Measurements from ENCODE around the gene CLEC1A. TPM values are rescaled to one million over a fixed set of nuclear protein-coding genes. Genes with fewer than 3 reads are reported as not detected.

Gene CLEC1A
- total RNA-seq, 1 donor from 2014 or later, result not detected

GRCh38 chr12:10052193-10052913 is 46.4 kb downstream of the CLEC1A start:
- no peak overlapping the region for H3K27ac Mint-ChIP-seq (ENCODE audit: unreplicated experiment)
- no peak overlapping the region for H3K4me3 Mint-ChIP-seq
- H3K4me1 Mint-ChIP-seq, result no peaks in the 10 kb centered on the region
- no peak for DNase-seq (ENCODE audit: low read depth, low spot score)
- H3K27me3 Mint-ChIP-seq (ENCODE audit: low read depth), result no peaks in the 10 kb centered on the region
- TF ChIP-seq CTCF (conservative IDR thresholded peaks at IDR 0.05), result no peak
- peaks cover 2% of the 10 kb centered on the region for H3K36me3 Mint-ChIP-seq (ENCODE audit: low read depth)
- H3K9me3 Mint-ChIP-seq, result peaks cover 6% of the 10 kb centered on the region

- Mint-ChIP-seq H3K27ac (ENCODE audit: unreplicated experiment) (no peak overlapping the region), H3K27me3 (ENCODE audit: low read depth) (no peaks in the 10 kb centered on the region), H3K4me1 (no peaks in the 10 kb centered on the region), H3K4me3 (no peak overlapping the region), H3K36me3 (ENCODE audit: low read depth) (peaks cover 2% of the 10 kb centered on the region), H3K9me3 (peaks cover 6% of the 10 kb centered on the region)
- no peak for TF ChIP-seq CTCF (conservative IDR thresholded peaks at IDR 0.05)
- DNase-seq (ENCODE audit: low read depth, low spot score), result no peak
Measured at GRCh38 chr12:10048526-10048925, 50.3 kb downstream of the CLEC1A start.

- no peak for DNase-seq (ENCODE audit: low read depth, low spot score)
- no peaks in the 10 kb centered on the region for H3K36me3 Mint-ChIP-seq (ENCODE audit: low read depth)
- H3K4me3 Mint-ChIP-seq, result no peak overlapping the region
- H3K27me3 Mint-ChIP-seq (ENCODE audit: low read depth), result no peaks in the 10 kb centered on the region
- no peaks in the 10 kb centered on the region for H3K9me3 Mint-ChIP-seq
- H3K27ac Mint-ChIP-seq (ENCODE audit: unreplicated experiment), result no peak overlapping the region
- no peaks in the 10 kb centered on the region for H3K4me1 Mint-ChIP-seq
- TF ChIP-seq CTCF (conservative IDR thresholded peaks at IDR 0.05), result no peak
Measured at GRCh38 chr12:10042167-10042566, 56.6 kb downstream of the CLEC1A start.

- Mint-ChIP-seq H3K27ac (ENCODE audit: unreplicated experiment) (no peak overlapping the region), H3K36me3 (ENCODE audit: low read depth) (no peaks in the 10 kb centered on the region), H3K4me1 (no peaks in the 10 kb centered on the region), H3K4me3 (no peak overlapping the region), H3K9me3 (no peaks in the 10 kb centered on the region), H3K27me3 (ENCODE audit: low read depth) (no peaks in the 10 kb centered on the region)
- no peak for DNase-seq (ENCODE audit: low read depth, low spot score)
- peak; percentile 85 for TF ChIP-seq CTCF (conservative IDR thresholded peaks at IDR 0.05)
Measured at GRCh38 chr12:10033783-10034545, 64.8 kb downstream of the CLEC1A start.

GRCh38 chr12:10031771-10032175 is 67.0 kb downstream of the CLEC1A start:
- H3K27me3 Mint-ChIP-seq (ENCODE audit: low read depth), result no peaks in the 10 kb centered on the region
- no peak overlapping the region for H3K4me3 Mint-ChIP-seq
- no peaks in the 10 kb centered on the region for H3K9me3 Mint-ChIP-seq
- no peak for DNase-seq (ENCODE audit: low read depth, low spot score)
- no peaks in the 10 kb centered on the region for H3K4me1 Mint-ChIP-seq
- H3K27ac Mint-ChIP-seq (ENCODE audit: unreplicated experiment), result peak overlapping the region; percentile 17
- TF ChIP-seq CTCF (conservative IDR thresholded peaks at IDR 0.05), result no peak
- no peaks in the 10 kb centered on the region for H3K36me3 Mint-ChIP-seq (ENCODE audit: low read depth)
